OCI-LY1 (cell line): ENCODE data around the gene INKA1.

Experiments
- H2AFZ ChIP-seq: fragments of 200-600 bp; sonication (generic), shearing (Covaris generic); 2 replicates; pipeline ENCODE4 v1.6.0; 2014; ENCODE audit warnings: antibody characterized with exemption, mild to moderate bottlenecking, low read length
- H3F3A ChIP-seq: fragments of 200-600 bp; sonication (generic), shearing (Covaris generic); 2 replicates; pipeline ENCODE4 v1.6.0; 2014; ENCODE audit warnings: mild to moderate bottlenecking, antibody characterized with exemption, low read length, moderate library complexity; ENCODE audit not compliant: insufficient read depth
- H3K27ac ChIP-seq: fragments of 200-600 bp; sonication (generic); 2 replicates; pipeline ENCODE4 v1.5.1; 2014; ENCODE audit warnings: low read length, mixed run types, mild to moderate bottlenecking, low read depth; ENCODE audit not compliant: poor library complexity, severe bottlenecking
- H3K27me3 ChIP-seq: fragments of 200-600 bp; sonication (generic); 2 replicates; pipeline ENCODE4 v1.6.0; 2014; ENCODE audit warnings: antibody characterized with exemption, mild to moderate bottlenecking, low read length, moderate library complexity; ENCODE audit not compliant: insufficient read depth
- H3K36me3 ChIP-seq: fragments of 200-600 bp; sonication (generic); 2 replicates; pipeline ENCODE4 v1.6.1; 2014; ENCODE audit warnings: mild to moderate bottlenecking, antibody characterized with exemption, low read length, moderate library complexity, mixed read lengths; ENCODE audit not compliant: insufficient read depth
- H3K4me1 ChIP-seq: fragments of 200-600 bp; sonication (generic); 2 replicates; pipeline ENCODE4 v1.5.1; 2014; ENCODE audit warnings: mild to moderate bottlenecking, low read length, moderate library complexity; ENCODE audit not compliant: insufficient read depth, severe bottlenecking
- H3K4me2 ChIP-seq: fragments of 200-600 bp; sonication (generic), shearing (Covaris generic); 2 replicates; pipeline ENCODE4 v1.6.1; 2014; ENCODE audit warnings: low read length
- H3K4me3 ChIP-seq: fragments of 200-600 bp; sonication (generic); 2 replicates; pipeline ENCODE4 v1.5.1; 2014; ENCODE audit warnings: low read length, low read depth, mild to moderate bottlenecking, mixed read lengths; ENCODE audit not compliant: poor library complexity, severe bottlenecking
- H3K79me2 ChIP-seq: fragments of 200-600 bp; shearing (Covaris generic); 2 replicates; pipeline ENCODE4 v1.6.1; 2016; ENCODE audit warnings: mixed run types, low read length, mixed read lengths; ENCODE audit not compliant: insufficient read depth
- H3K9ac ChIP-seq: fragments of 200-600 bp; sonication (generic), shearing (Covaris generic); 2 replicates; pipeline ENCODE4 v1.6.1; 2014; ENCODE audit warnings: mild to moderate bottlenecking, low read length, mixed read lengths
- H3K9me2 ChIP-seq: fragments of 200-600 bp; sonication (generic), shearing (Covaris generic); 2 replicates; pipeline ENCODE4 v1.6.1; 2014; ENCODE audit warnings: low read depth, mild to moderate bottlenecking, low read length, mixed read lengths
- H3K9me3 ChIP-seq: fragments of 200-600 bp; shearing (Covaris generic); 2 replicates; pipeline ENCODE4 v1.6.1; 2014; ENCODE audit warnings: low read length, mixed read lengths
- H4K20me1 ChIP-seq: fragments of 200-600 bp; sonication (generic), shearing (Covaris generic); 2 replicates; pipeline ENCODE4 v1.6.0; 2016; ENCODE audit warnings: mild to moderate bottlenecking, low read length; ENCODE audit not compliant: insufficient read depth
- CTCF ChIP-seq: fragments of 200-600 bp; sonication (generic), shearing (Covaris generic); IDR thresholded peaks from 2 replicates; pipeline ENCODE4 v1.5.1; 2017; ENCODE audit warnings: mild to moderate bottlenecking, antibody characterized with exemption, low read length, moderate library complexity, mixed read lengths
- EZH2 ChIP-seq: fragments of 200-600 bp; sonication (generic), shearing (Covaris generic); IDR thresholded peaks from 2 replicates; pipeline ENCODE4 v1.8.0; 2017; ENCODE audit warnings: borderline replicate concordance, mixed run types, mild to moderate bottlenecking, antibody characterized with exemption, low read length, moderate library complexity, mixed read lengths

INKA1 gene

DNA sequence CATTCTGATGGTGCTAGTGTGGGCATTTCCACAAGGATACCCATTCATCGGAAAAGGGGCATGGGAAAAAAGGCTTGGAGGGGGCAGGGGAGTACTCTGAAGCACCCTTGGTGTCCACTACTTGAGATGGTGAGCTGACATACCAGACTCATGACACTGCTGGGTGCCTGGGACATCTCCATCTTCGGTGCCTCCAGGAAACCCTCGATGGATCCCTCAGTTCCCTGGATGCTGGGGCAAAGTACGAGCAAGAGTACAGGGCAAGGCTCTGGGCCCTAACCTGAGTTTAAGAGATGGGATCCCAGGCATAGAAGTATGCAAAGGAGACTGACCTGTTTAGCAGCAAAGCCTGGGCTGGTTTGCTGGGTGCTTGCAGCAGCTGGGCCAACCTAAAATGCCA, 11.5 kb upstream of the INKA1 start:
- H4K20me1 ChIP-seq = no peaks in the 10 kb centered on the region
- no peaks in the 10 kb centered on the region; the same call in 1 of the 2 replicates for H3K27me3 ChIP-seq
- H3K9ac ChIP-seq = no peak overlapping the region
- H3K9me2 ChIP-seq = no peaks in the 10 kb centered on the region
- H3F3A ChIP-seq = no peaks in the 10 kb centered on the region
- H3K4me1 ChIP-seq = peaks cover 14% of the 10 kb centered on the region
- TF ChIP-seq CTCF (no peak), EZH2 (no peak)
- no peaks in the 10 kb centered on the region for H3K9me3 ChIP-seq
- no peak overlapping the region for H2AFZ ChIP-seq
- H3K27ac ChIP-seq = no peak overlapping the region
- no peaks in the 10 kb centered on the region for H3K79me2 ChIP-seq
- no peak overlapping the region for H3K4me2 ChIP-seq
- H3K4me3 ChIP-seq = no peak overlapping the region
- H3K36me3 ChIP-seq = no peaks in the 10 kb centered on the region

DNA sequence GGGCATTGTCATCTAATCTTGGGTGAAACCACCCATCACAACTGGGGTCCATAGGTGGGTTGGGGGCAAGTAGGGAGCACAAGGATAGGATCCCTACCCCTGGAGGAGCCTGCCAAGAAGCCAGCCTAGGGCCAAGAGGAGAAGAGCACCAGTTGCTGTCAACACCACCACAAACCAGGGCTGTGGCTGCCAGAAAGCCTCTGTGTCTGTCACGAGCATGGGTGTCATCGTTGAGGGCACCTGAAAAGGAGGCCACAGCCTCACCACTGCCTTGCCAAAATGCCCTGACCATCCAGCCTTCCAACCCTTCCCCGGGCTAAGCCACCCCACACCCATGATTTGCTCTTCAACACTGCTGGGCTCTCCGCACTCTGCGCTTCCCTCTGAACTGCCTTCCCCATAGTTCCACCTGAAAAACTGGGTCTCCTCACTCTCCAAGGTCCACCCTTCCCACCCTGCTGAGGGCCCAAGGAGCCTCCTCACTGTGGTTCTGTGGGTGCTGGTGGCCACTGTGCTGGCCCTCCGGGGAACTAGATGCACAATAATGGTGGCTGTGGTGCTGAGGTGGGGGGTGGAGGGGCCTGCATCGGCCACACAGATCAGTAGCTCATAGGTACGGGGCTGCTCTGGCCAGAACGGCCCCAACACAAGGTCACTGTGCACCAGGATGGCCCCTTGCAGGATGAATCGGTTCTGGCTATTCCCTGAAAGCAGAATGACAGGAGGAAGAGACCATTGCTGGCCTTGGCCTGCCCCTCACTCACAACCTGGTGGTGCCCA, 10.5 kb upstream of the INKA1 start:
- H3K27ac ChIP-seq = no peak overlapping the region
- no peak overlapping the region for H3K4me2 ChIP-seq
- H3F3A ChIP-seq = no peaks in the 10 kb centered on the region
- no peaks in the 10 kb centered on the region for H4K20me1 ChIP-seq
- no peak overlapping the region for H3K4me3 ChIP-seq
- H2AFZ ChIP-seq = no peak overlapping the region
- H3K79me2 ChIP-seq = no peaks in the 10 kb centered on the region
- H3K9me2 ChIP-seq = no peaks in the 10 kb centered on the region
- no peaks in the 10 kb centered on the region for H3K9me3 ChIP-seq
- H3K9ac ChIP-seq = no peak overlapping the region
- no peaks in the 10 kb centered on the region; the same call in 1 of the 2 replicates for H3K27me3 ChIP-seq
- TF ChIP-seq EZH2 (no peak), CTCF (no peak)
- H3K36me3 ChIP-seq = no peaks in the 10 kb centered on the region
- peaks cover 7% of the 10 kb centered on the region for H3K4me1 ChIP-seq

- no peak for TF ChIP-seq EZH2
- TF ChIP-seq CTCF = no peak
These were observed 9.5 kb upstream of the INKA1 start for GRCh38 chr3:49793486-49794085.

More at GRCh38 chr3:49793486-49794085, 9.5 kb upstream of the INKA1 start:
- Histone ChIP-seq H3K36me3 (no peaks in the 10 kb centered on the region), H3K9ac (no peak overlapping the region), H3K4me1 (peaks cover 7% of the 10 kb centered on the region), H3K4me2 (no peak overlapping the region), H2AFZ (no peak overlapping the region), H3K9me3 (no peaks in the 10 kb centered on the region), H3K4me3 (no peak overlapping the region), H3F3A (no peaks in the 10 kb centered on the region), H3K9me2 (no peaks in the 10 kb centered on the region), H3K27me3 (no peaks in the 10 kb centered on the region; the same call in 1 of the 2 replicates), H3K79me2 (no peaks in the 10 kb centered on the region), H3K27ac (no peak overlapping the region), H4K20me1 (no peaks in the 10 kb centered on the region)
